HUES64 (cell line): ENCODE measurements around the gene NBL1.

Experiments
- H3K27ac ChIP-seq: 2 replicates; pipeline ENCODE4 v1.7.0; 2013; ENCODE audit warnings: low read depth, low read length, inconsistent platforms
- H3K27me3 ChIP-seq: 2 replicates; pipeline ENCODE4 v1.6.1; 2013; ENCODE audit warnings: mild to moderate bottlenecking, low read length; ENCODE audit not compliant: insufficient read depth
- H3K36me3 ChIP-seq: 2 replicates; pipeline ENCODE4 v1.6.1; 2013; ENCODE audit warnings: mild to moderate bottlenecking, low read length; ENCODE audit not compliant: insufficient read depth
- H3K4me1 ChIP-seq: 2 replicates; pipeline ENCODE4 v1.6.1; 2013; ENCODE audit warnings: mild to moderate bottlenecking, low read length, moderate library complexity; ENCODE audit not compliant: insufficient read depth
- H3K4me3 ChIP-seq: 2 replicates; pipeline ENCODE4 v1.5.1; 2013; ENCODE audit warnings: mild to moderate bottlenecking, low read length, moderate library complexity
- H3K9ac ChIP-seq: 2 replicates; pipeline ENCODE4 v1.6.1; 2013; ENCODE audit warnings: mild to moderate bottlenecking, low read depth, low read length
- H3K9me3 ChIP-seq: 2 replicates; pipeline ENCODE4 v1.6.1; 2013; ENCODE audit warnings: low read depth, low read length; ENCODE audit not compliant: insufficient read depth
- WGBS: fragments of 150-250, 120-280 bp; methylation state at CpG from one replicate; pipeline ENCODE4 v1.1.7; 2013; ENCODE audit warnings: missing lambda C conversion rate; 5-methylcytosine and 5-hydroxymethylcytosine counted together

Gene NBL1

GRCh38 chr1:19657511-19657910 is 13.4 kb downstream of the NBL1 start:
- Histone ChIP-seq H3K9ac (no peak overlapping the region), H3K4me3 (no peak overlapping the region), H3K4me1 (no peaks in the 10 kb centered on the region; the same call in 1 of the 2 replicates), H3K36me3 (no peaks in the 10 kb centered on the region), H3K27me3 (peaks cover 5% of the 10 kb centered on the region; the same call in 1 of the 2 replicates), H3K9me3 (no peaks in the 10 kb centered on the region), H3K27ac (no peak overlapping the region)
- WGBS = 87% methylated on average over 9 of the region's 10 CpGs

GRCh38 chr1:19658186-19658585 is 14.1 kb downstream of the NBL1 start:
- H3K9ac ChIP-seq = no peak overlapping the region
- no peak overlapping the region for H3K4me3 ChIP-seq
- WGBS = 96% methylated on average over 13 of the region's 13 CpGs
- H3K9me3 ChIP-seq = no peaks in the 10 kb centered on the region
- H3K36me3 ChIP-seq = no peaks in the 10 kb centered on the region
- H3K27me3 ChIP-seq = peaks cover 10% of the 10 kb centered on the region
- H3K4me1 ChIP-seq = no peaks in the 10 kb centered on the region; the same call in 1 of the 2 replicates
- no peak overlapping the region for H3K27ac ChIP-seq

GRCh38 chr1:19661721-19662228 is 17.7 kb downstream of the NBL1 start:
- H3K9me3 ChIP-seq = no peaks in the 10 kb centered on the region
- WGBS = 32% methylated on average over 7 of the region's 9 CpGs
- H3K27me3 ChIP-seq = peaks cover 44% of the 10 kb centered on the region
- H3K36me3 ChIP-seq = no peaks in the 10 kb centered on the region
- H3K4me1 ChIP-seq = no peaks in the 10 kb centered on the region
- no peak overlapping the region for H3K4me3 ChIP-seq
- H3K27ac ChIP-seq = no peak overlapping the region
- H3K9ac ChIP-seq = no peak overlapping the region

- H3K4me3 ChIP-seq = no peak overlapping the region
- no peak overlapping the region for H3K9ac ChIP-seq
- H3K27ac ChIP-seq = no peak overlapping the region
- no peaks in the 10 kb centered on the region for H3K9me3 ChIP-seq
- peaks cover 49% of the 10 kb centered on the region for H3K27me3 ChIP-seq
- no peaks in the 10 kb centered on the region for H3K4me1 ChIP-seq
- 83% methylated on average over 3 of the region's 3 CpGs for WGBS
- H3K36me3 ChIP-seq = no peaks in the 10 kb centered on the region
Observed at GRCh38 chr1:19662313-19662712, 18.2 kb downstream of the NBL1 start.

- no peaks in the 10 kb centered on the region for H3K4me1 ChIP-seq
- H3K27me3 ChIP-seq = peaks cover 62% of the 10 kb centered on the region
- H3K4me3 ChIP-seq = peak within 1 kb of the TSS; percentile 52
- no peaks in the 10 kb centered on the region for H3K9me3 ChIP-seq
- no peaks in the 10 kb centered on the region for H3K36me3 ChIP-seq
- 6% methylated on average over 80 of the region's 80 CpGs for WGBS
- H3K27ac ChIP-seq = no peak within 1 kb of the TSS
- H3K9ac ChIP-seq = peak within 1 kb of the TSS; percentile 12; the same call in 1 of the 2 replicates
Observed at GRCh38 chr1:19664453-19665185, 20.5 kb downstream of the NBL1 start, which contains the start of gene HTR6. HTR6 (plus strand) TSS chr1:19664875; CDS start chr1:19665754, 879 bp downstream.

GRCh38 chr1:19665186-19665495 is 21.0 kb downstream of the NBL1 start:
- no peaks in the 10 kb centered on the region for H3K36me3 ChIP-seq
- WGBS = 2% methylated on average over 23 of the region's 23 CpGs
- no peak overlapping the region; the same call in 1 of the 2 replicates for H3K9ac ChIP-seq
- H3K27me3 ChIP-seq = peaks cover 65% of the 10 kb centered on the region
- no peak overlapping the region for H3K27ac ChIP-seq
- no peaks in the 10 kb centered on the region for H3K4me1 ChIP-seq
- no peaks in the 10 kb centered on the region for H3K9me3 ChIP-seq
- H3K4me3 ChIP-seq = peak overlapping the region; percentile 52

- no peak overlapping the region for H3K9ac ChIP-seq
- no peaks in the 10 kb centered on the region for H3K4me1 ChIP-seq
- H3K9me3 ChIP-seq = no peaks in the 10 kb centered on the region
- H3K36me3 ChIP-seq = no peaks in the 10 kb centered on the region
- peak overlapping the region; percentile 52 for H3K4me3 ChIP-seq
- WGBS = 25% methylated on average over 84 of the region's 84 CpGs
- H3K27ac ChIP-seq = no peak overlapping the region
- peaks cover 65% of the 10 kb centered on the region for H3K27me3 ChIP-seq
Observed at GRCh38 chr1:19665496-19666465, 21.7 kb downstream of the NBL1 start.

GRCh38 chr1:19668888-19669287 is 24.8 kb downstream of the NBL1 start:
- WGBS = 77% methylated on average over 8 of the region's 8 CpGs
- Histone ChIP-seq H3K4me1 (no peaks in the 10 kb centered on the region), H3K9me3 (no peaks in the 10 kb centered on the region), H3K36me3 (no peaks in the 10 kb centered on the region), H3K27ac (no peak overlapping the region), H3K27me3 (peaks cover 50% of the 10 kb centered on the region), H3K9ac (no peak overlapping the region), H3K4me3 (no peak overlapping the region)

- Histone ChIP-seq H3K9me3 (no peaks in the 10 kb centered on the region), H3K27me3 (peaks cover 31% of the 10 kb centered on the region), H3K27ac (no peak overlapping the region), H3K9ac (no peak overlapping the region), H3K36me3 (no peaks in the 10 kb centered on the region), H3K4me3 (no peak overlapping the region), H3K4me1 (no peaks in the 10 kb centered on the region)
- 91% methylated on average over 3 of the region's 4 CpGs for WGBS
Observed at GRCh38 chr1:19670787-19671186, 26.7 kb downstream of the NBL1 start.

GRCh38 chr1:19672237-19672636 is 28.1 kb downstream of the NBL1 start:
- Histone ChIP-seq H3K4me1 (no peaks in the 10 kb centered on the region), H3K4me3 (no peak overlapping the region), H3K9me3 (no peaks in the 10 kb centered on the region), H3K36me3 (no peaks in the 10 kb centered on the region), H3K27me3 (peaks cover 17% of the 10 kb centered on the region), H3K27ac (no peak overlapping the region), H3K9ac (no peak overlapping the region)
- 63% methylated on average over 6 of the region's 6 CpGs for WGBS

GRCh38 chr1:19675797-19676196 is 31.7 kb downstream of the NBL1 start:
- H3K9ac ChIP-seq = no peak overlapping the region
- H3K4me3 ChIP-seq = no peak overlapping the region
- H3K27me3 ChIP-seq = peaks cover 2% of the 10 kb centered on the region; the same call in 1 of the 2 replicates
- H3K9me3 ChIP-seq = no peaks in the 10 kb centered on the region
- 56% methylated on average over 5 of the region's 5 CpGs for WGBS
- H3K4me1 ChIP-seq = no peaks in the 10 kb centered on the region
- H3K27ac ChIP-seq = no peak overlapping the region
- H3K36me3 ChIP-seq = no peaks in the 10 kb centered on the region
